Activated gamma-delta T cell treated with Interleukin-2 at 50 U/mL for 16 hours (primary cell): ENCODE results near the gene USP12.
"Not testable (repeated sequence)": the region's sequence is repeated elsewhere in the genome, so short reads cannot be mapped to it uniquely, and the experiment has no call there.

Source experiments
- DNase-seq: peaks from one replicate; pipeline ENCODE4 v3.0.0-alpha.2; 2020

Gene USP12

GRCh38 chr13:27118428-27119054 is 53.1 kb downstream of the USP12 start:
- no peak for DNase-seq

- no peak for DNase-seq
These were observed 53.7 kb downstream of the USP12 start for GRCh38 chr13:27117952-27118351.

GRCh38 chr13:27117158-27117557 is 54.5 kb downstream of the USP12 start:
- no peak for DNase-seq

GRCh38 chr13:27113436-27113835 is 58.2 kb downstream of the USP12 start:
- no peak for DNase-seq

- no peak for DNase-seq
These were observed 59.6 kb downstream of the USP12 start for GRCh38 chr13:27112006-27112405.

- DNase-seq = no peak
These were observed 61.4 kb downstream of the USP12 start for GRCh38 chr13:27110056-27110746.

GRCh38 chr13:27106144-27106543 is 65.5 kb downstream of the USP12 start:
- DNase-seq = no peak

GRCh38 chr13:27104606-27105005 is 67.0 kb downstream of the USP12 start:
- DNase-seq = no peak

GRCh38 chr13:27101847-27102246 is 69.8 kb downstream of the USP12 start:
- DNase-seq = no peak

GRCh38 chr13:27101289-27101688 is 70.3 kb downstream of the USP12 start:
- DNase-seq = no peak

GRCh38 chr13:27097691-27098090 is 73.9 kb downstream of the USP12 start:
- no peak for DNase-seq

- DNase-seq = no peak
These were observed 80.2 kb downstream of the USP12 start for GRCh38 chr13:27091451-27091850.

- DNase-seq = no peak
These were observed 83.0 kb downstream of the USP12 start for GRCh38 chr13:27088619-27089018.

- DNase-seq = no peak
These were observed 84.9 kb downstream of the USP12 start for GRCh38 chr13:27086599-27087265.

GRCh38 chr13:27083183-27083582 is 88.4 kb downstream of the USP12 start:
- no peak for DNase-seq

GRCh38 chr13:27081893-27082679 is 89.5 kb downstream of the USP12 start:
- DNase-seq = no peak

GRCh38 chr13:27080018-27080948 is 91.3 kb downstream of the USP12 start:
- DNase-seq = no peak

GRCh38 chr13:27079421-27079958 is 92.1 kb downstream of the USP12 start:
- no peak for DNase-seq

- DNase-seq = no peak
These were observed 94.2 kb downstream of the USP12 start for GRCh38 chr13:27077451-27077850.

GRCh38 chr13:27076421-27076820 is 95.2 kb downstream of the USP12 start:
- DNase-seq = no peak

GRCh38 chr13:27073186-27073585 is 98.4 kb downstream of the USP12 start:
- DNase-seq = no peak

GRCh38 chr13:27066123-27066522 is 105.5 kb downstream of the USP12 start:
- DNase-seq = not testable (repeated sequence)
